Stimulated activated CD8-positive, alpha-beta memory T cell treated with anti-CD3 and anti-CD28 coated beads, Interleukin-12 subunit alpha, Interleukin-12 subunit beta, amount 100 ng/mL, for 24 hours (primary cell): Measurements from ENCODE around the gene JUN.
"Not testable (repeated sequence)": the region's sequence is repeated elsewhere in the genome, so short reads cannot be mapped to it uniquely, and the experiment has no call there.

Source experiments
- DNase-seq: peaks from one replicate; pipeline ENCODE4 v3.0.0-alpha.2; 2020; ENCODE audit errors: extremely low read depth

The JUN gene

DNA sequence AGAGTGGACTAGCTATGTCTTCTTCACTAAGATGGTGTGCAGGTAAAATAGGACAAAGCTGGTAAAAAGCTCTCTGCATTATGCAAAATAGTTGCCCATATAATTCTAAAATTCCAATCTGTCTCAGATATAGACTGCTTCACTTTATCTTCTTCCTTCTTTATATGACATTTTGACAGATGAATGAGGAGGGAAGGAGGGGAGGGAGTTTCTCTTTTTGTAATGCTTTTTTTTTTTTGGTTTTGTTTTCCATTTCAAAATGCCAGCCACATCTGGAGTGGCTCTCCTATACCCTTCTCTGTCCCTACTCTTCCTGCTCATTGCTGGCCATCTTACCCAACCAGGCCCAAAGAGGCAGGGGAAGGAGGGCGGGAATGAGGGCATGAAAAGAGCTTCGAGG, 24.2 kb upstream of the JUN start:
- DNase-seq = no peak

GRCh38 chr1:58805716-58806571, 22.1 kb upstream of the JUN start:
- DNase-seq = no peak

DNA sequence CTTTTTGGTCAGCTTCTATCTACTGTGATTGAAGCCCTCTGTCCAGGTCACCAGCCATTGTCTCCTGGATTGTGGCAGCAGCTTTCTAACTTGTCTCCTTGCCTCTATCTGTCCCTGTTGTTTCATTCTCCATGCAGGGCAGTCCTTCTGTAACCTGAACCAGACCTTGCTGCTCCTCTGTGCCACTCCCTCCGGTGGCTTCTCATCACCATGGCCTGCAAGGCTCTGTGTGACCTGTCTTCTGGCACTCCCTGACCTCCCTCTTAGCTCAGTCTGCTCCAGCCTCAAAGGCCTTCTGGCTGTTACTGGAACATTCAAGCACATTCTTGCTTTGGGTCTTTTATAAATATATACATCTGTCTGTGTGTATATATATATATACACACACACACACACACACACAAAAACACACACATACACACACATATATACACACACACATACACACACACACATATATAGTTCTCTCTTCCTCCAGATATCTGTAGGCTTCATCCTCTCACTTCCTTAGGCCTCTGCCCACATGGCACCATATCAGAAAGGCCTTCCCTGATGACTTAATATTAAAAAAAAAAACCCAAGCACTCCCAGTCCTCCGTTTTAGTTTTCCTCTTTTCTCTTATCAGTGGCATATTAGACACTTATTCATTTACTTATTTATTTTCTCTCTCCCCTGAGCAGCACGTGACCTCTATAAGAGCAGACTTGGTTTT, 21.2 kb upstream of the JUN start:
- no peak for DNase-seq

- no peak for DNase-seq
Observed at GRCh38 chr1:58803858-58804257, 20.0 kb upstream of the JUN start.

- no peak for DNase-seq
Observed at GRCh38 chr1:58802640-58803399, 19.0 kb upstream of the JUN start.

DNA sequence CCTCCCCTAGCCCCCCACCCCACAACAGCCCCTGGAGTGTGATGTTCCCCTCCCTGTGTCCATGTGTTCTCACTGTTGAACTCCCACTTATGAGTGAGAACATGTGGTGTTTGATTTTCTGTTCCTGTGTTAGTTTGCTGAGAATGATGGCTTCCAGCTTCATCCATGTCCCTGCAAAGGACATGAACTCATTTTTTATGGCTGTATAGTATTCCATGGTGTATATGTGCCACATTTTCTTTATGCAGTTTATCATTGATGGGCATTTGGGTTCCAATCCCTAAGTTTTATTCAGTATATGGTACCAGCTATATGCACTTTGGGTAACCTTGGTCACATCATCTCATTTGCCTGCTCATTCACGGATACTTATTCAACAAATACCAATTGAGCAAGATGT, 17.4 kb upstream of the JUN start:
- DNase-seq = not testable (repeated sequence)

DNA sequence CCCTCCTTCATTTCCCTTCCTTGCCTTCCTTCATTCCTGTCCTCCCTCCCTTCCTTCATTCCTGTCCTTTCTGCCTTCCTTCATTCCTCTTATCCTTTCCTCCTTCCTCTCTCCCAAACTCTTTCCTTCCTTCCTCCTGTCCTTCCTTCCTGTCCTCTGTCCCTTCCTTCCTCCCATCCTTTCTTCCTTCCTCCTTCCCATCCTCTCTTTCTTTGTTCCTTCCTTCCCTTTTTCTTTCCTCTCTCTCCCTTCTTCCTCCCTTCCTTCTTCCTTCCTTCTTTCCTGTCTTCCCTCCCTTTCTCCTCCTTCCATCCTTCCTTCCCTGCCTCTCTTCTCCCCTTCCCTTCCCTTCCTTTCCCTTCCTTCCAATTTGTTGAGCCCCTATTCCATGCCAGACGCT, 15.8 kb upstream of the JUN start:
- DNase-seq = no peak

- DNase-seq = no peak
Observed at GRCh38 chr1:58798910-58799442, 15.1 kb upstream of the JUN start.

GRCh38 chr1:58796416-58796815, 12.6 kb upstream of the JUN start:
- DNase-seq = no peak

DNA sequence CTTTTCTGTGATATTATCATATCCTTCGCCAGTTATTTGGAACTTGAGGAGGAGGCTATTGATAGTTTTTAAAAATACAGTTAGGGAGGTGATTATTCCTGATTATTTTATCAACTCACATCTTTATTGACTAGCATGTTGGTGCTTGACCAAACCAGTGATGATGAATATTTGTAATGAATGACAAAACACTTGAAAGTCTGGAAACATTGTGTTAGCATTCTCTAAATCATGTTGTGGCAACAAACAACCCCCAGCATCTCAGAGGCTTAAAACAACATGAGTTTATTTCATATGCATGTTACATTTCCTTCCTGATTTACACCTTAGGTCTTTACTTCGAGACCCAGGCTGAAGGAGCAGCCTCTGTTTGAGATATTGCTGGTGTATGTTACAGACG, 10.7 kb upstream of the JUN start:
- no peak for DNase-seq

DNA sequence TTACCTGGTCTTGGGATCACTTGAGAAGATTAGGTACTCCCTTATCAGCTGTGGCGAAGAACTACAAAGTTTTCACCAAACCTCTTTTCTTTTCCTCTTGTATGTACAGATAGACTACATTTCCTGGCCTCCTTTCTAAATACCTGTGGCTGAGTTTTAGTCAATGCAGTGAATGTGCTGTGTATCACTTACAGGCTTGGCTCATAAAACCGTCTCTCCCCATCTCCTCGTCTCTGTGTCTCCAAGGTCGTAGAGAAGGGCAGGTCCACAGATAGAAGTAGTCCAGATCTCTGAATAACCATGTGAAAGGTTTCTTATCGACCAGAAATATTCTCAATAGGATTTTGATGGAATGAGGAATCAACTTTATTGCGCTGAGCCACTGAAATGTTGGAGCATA, 9.0 kb upstream of the JUN start:
- no peak for DNase-seq

DNA sequence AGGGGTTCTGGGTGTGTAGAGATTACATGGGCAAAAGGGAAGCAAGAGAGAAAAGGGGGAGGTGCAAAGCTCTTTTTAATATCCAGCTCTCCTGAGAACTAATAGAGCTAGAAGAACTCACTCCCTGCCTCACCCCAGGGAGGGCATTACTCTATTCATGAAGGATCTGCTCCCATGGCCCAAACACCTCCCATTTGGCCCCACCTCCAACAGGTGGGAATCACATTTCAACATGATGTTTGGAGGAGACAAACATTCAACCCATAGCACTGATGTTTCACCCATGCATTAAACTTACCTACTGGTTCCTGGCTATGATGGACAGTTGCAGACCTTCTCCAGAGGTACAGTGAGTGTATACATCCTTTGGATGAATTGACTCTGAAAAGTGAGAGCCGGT, 7.3 kb upstream of the JUN start:
- no peak for DNase-seq

DNA sequence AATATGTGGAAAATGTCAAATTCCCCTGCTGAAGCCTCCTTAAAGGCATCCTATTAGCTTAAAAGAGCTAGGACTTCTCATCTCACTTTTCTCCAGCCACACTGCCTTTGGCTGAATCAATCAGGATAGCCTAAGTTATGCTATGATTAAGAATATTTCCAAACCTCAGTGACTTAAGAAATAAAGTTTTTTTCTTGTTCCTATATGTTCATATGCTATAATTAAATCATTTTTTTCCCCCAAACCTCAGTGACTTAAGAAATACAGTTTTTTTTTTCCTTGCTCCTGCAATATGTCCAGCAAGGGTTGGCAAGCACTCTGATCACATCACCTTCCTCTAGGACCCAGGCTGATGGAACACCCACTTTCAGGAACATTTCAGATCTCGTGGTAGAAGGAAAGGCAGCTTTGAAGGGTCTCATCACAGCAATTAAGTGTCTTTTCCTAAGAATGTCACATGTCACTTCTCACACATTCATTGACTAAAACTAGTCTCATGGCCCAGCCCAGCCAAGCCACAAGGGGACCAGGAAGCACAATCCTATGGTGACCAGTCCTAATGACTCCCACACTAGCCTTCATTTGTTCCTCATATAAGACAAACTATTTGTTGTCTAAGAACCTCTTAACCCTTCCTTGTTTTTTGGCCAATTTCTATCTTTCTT, 6.3 kb upstream of the JUN start:
- no peak for DNase-seq

DNA sequence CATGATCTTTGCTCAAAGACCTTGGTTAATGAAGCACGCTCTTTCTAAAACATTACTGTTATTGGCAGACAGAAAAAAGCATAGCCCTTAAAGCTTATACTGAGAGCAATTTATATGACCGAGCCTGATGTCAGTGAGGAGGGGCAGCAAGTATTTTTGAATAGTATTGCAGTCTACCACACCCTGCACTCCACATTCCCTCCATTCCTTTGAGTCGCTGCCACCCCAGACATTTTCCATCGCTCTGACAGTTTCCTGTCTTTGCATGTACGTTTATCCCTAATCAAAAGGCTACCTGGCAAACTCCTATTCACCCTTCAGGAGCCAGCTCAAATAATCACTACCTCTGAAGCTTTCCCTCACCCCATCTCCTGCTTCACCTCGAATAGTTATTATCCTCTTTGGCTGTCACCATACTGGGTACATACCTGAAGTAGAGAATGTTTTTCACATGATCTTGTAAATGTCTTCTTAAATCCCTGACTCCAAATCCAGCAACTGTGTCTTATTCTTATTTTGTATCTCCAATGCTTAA, 5.5 kb upstream of the JUN start:
- DNase-seq = no peak

- DNase-seq = no peak
Observed at GRCh38 chr1:58788259-58788658, 4.4 kb upstream of the JUN start.

DNA sequence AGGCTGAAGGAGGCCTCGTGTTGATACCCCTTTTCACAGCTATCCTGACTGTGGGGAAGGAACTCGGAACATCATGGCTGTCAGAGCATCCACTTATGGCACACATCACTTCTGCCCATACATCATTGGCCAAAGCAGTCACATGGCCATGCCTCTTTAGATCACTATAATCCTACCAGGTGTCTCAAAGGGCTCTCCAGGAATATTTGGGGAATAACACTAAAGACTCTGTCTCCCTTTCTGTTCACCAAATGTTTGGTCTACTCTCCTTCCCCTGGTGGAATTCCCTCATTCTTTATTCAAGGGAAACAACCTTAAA, 3.0 kb upstream of the JUN start:
- DNase-seq = no peak

GRCh38 chr1:58786184-58786926, 2.5 kb upstream of the JUN start:
- no peak for DNase-seq

DNA sequence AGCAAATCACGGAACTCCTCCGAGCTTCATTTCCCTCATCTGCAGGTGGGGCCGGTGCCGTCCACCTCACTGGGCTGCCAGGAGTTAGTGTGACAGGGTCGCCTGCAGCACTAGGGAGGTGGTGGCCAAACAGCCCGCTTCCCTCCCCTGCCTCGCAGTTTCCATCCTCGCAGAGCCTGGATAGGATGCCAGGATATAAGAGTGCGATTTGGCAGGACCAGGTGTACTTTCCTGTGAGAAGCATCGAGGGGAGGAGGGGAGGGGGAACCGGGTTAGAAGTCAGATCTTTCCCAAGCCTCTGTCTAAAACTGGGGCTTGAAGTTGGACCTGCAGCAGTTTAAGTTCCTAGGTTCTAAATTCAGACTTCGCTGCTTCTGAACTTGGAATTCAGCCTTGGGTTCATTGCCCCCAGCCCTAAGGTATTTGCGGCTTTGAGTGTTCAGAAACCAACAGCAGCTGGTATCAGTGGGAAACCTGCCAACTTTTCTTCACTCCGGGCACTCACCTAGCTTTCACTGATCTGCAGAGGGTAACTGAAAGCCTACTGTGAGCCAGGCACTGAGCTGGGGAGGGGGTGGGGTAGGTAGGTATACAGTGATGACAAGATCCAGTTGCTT, 1.7 kb upstream of the JUN start:
- no peak for DNase-seq

DNA sequence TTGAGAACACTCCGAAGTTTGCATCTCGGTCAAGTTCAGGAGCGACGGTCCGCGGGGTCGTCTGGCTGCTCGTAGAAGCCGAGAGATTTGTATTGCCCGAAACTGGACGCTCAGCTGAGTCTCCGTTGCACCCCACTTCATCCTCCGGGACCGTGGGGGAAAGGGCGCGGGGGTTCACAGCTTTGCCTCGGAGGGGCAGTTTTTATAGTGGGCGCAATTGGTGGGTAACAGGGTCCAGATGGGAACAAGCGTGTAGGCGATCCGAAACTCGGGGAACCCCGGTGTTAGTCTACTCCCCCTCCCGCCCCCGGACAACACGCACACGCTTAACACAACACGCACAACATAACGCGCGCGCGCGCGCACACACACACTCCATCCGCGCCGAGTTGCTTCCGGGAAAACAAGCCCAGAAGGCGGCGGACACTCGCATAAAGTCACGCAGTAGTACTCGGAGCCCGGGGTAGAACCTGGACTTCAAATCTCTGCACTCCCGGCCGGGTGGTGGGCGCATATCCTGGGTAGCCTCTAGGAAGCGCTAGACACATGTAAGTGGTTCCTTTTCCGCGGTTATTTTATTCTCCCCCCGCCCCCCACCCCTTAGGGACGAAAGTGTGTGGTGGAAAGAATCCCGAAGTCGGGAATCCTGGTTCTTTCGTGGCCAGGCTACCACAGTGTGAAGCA, 1.1 kb upstream of the JUN start:
- DNase-seq = peak; percentile 56
